ENCODE results near the gene FAM111A. TPM values are rescaled to one million over a fixed set of nuclear protein-coding genes. Genes with fewer than 3 reads are reported as not detected.

Gene FAM111A
- polyA plus RNA-seq, 2 of the 4 experiments (the other 2 are of a cell fraction) = 13.4 to 21.8 TPM

DNA sequence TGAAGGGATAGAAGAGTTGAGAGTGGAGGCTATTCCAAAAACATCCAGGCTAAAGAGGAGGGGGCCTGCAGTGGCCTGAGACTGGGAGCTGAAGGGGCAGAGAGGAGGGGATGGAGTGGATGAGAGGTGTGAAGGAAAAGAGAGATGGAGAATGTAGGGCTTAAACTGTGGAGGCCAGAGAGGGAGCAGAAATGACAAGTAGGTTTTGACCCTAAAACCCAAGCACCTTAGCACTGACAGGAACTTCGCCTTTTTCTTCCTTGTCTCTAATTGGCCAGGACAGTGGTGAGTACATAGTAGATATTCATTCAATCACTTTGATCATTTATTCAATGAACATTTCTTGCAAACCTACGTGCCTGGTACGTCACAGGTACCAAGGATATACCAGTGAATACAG lies 28.3 kb upstream of the FAM111A start (continued):
- TF ChIP-seq USF2 (IDR thresholded peaks at IDR 0.05) = no peak
- TF ChIP-seq ZC3H11A (IDR thresholded peaks at IDR 0.05) = no peak
- no peak for TF ChIP-seq EP300 (IDR thresholded peaks at IDR 0.05)

DNA sequence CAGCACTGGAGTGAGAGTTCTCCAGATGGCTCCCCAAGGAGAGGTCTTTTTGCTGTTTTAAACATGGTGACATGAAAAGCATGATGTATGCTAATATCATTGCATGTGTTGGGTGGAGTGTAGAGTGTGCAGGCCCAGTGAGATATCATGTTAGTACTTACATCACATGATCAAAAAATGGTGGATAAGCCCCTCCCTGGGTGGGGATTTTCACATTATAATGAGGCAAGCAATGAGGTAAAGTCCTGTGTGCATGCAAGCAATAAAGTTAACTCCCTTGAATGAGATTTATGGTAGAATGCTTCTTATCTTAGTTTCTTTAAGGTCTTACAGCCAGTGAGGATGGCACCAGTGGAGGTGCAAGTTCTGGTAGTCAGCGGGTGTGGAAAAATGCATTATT lies 27.1 kb upstream of the FAM111A start:
- ATAC-seq (no peak), FAIRE-seq (no peak), DNase-seq (ENCODE audit: low read depth in 1 of 2, low spot score in 1 of 2) (no peak)
- no peaks in the 10 kb centered on the region for H3K4me1 ChIP-seq
- no peak overlapping the region for H3K4me2 ChIP-seq
- CTCF ChIA-PET = no interaction called here
- WGBS (ENCODE audit: missing lambda C conversion rate) = 89% methylated on average over 1 of the region's 1 CpG
- H3K9me3 ChIP-seq = peaks cover 18% of the 10 kb centered on the region; the same call in 1 of the 3 replicates
- POLR2A ChIA-PET = no interaction called here
- H3K27ac ChIP-seq = no peak overlapping the region
- H3K4me3 ChIP-seq = no peak overlapping the region
- TF ChIP-seq, protein P1, sequence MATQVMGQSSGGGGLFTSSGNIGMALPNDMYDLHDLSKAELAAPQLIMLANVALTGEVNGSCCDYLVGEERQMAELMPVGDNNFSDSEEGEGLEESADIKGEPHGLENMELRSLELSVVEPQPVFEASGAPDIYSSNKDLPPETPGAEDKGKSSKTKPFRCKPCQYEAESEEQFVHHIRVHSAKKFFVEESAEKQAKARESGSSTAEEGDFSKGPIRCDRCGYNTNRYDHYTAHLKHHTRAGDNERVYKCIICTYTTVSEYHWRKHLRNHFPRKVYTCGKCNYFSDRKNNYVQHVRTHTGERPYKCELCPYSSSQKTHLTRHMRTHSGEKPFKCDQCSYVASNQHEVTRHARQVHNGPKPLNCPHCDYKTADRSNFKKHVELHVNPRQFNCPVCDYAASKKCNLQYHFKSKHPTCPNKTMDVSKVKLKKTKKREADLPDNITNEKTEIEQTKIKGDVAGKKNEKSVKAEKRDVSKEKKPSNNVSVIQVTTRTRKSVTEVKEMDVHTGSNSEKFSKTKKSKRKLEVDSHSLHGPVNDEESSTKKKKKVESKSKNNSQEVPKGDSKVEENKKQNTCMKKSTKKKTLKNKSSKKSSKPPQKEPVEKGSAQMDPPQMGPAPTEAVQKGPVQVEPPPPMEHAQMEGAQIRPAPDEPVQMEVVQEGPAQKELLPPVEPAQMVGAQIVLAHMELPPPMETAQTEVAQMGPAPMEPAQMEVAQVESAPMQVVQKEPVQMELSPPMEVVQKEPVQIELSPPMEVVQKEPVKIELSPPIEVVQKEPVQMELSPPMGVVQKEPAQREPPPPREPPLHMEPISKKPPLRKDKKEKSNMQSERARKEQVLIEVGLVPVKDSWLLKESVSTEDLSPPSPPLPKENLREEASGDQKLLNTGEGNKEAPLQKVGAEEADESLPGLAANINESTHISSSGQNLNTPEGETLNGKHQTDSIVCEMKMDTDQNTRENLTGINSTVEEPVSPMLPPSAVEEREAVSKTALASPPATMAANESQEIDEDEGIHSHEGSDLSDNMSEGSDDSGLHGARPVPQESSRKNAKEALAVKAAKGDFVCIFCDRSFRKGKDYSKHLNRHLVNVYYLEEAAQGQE (IDR thresholded peaks at IDR 0.05) = no peak
- TF ChIP-seq ZC3H11A (IDR thresholded peaks at IDR 0.05) = no peak
- TF ChIP-seq, protein P2, sequence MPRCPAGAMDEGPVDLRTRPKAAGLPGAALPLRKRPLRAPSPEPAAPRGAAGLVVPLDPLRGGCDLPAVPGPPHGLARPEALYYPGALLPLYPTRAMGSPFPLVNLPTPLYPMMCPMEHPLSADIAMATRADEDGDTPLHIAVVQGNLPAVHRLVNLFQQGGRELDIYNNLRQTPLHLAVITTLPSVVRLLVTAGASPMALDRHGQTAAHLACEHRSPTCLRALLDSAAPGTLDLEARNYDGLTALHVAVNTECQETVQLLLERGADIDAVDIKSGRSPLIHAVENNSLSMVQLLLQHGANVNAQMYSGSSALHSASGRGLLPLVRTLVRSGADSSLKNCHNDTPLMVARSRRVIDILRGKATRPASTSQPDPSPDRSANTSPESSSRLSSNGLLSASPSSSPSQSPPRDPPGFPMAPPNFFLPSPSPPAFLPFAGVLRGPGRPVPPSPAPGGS (IDR thresholded peaks at IDR 0.05) = no peak
- TF ChIP-seq ZNF302 (CRISPR knock-in tag; IDR thresholded peaks at IDR 0.05) = no peak
- TF ChIP-seq, protein P3, sequence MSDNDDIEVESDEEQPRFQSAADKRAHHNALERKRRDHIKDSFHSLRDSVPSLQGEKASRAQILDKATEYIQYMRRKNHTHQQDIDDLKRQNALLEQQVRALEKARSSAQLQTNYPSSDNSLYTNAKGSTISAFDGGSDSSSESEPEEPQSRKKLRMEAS (IDR thresholded peaks at IDR 0.05) = no peak
- no peak for TF ChIP-seq PHF8 (IDR thresholded peaks at IDR 0.05; ENCODE audit: borderline replicate concordance, low read depth)
- TF ChIP-seq HDAC2 (IDR thresholded peaks at IDR 0.05) = no peak
- TF ChIP-seq EP300 (IDR thresholded peaks at IDR 0.05) = no peak
- no peak for TF ChIP-seq CHD4 (IDR thresholded peaks at IDR 0.05; ENCODE audit: borderline replicate concordance)
- TF ChIP-seq MYC (IDR thresholded peaks at IDR 0.05; ENCODE audit: borderline replicate concordance, low read length) = no peak
- TF ChIP-seq TFCP2L1 (CRISPR knock-in tag; IDR thresholded peaks at IDR 0.05) = no peak
- no peak for TF ChIP-seq CEBPB (IDR thresholded peaks at IDR 0.05)
- no peak for TF ChIP-seq EHMT2 (IDR thresholded peaks at IDR 0.05; ENCODE audit: low read depth)
- TF ChIP-seq USF2 (IDR thresholded peaks at IDR 0.05) = no peak
- no peak for TF ChIP-seq POLR2A (IDR thresholded peaks at IDR 0.05; ENCODE audit: low read length)
- no peak for TF ChIP-seq ZSCAN20 (CRISPR knock-in tag; IDR thresholded peaks at IDR 0.05)
- TF ChIP-seq, protein P4, sequence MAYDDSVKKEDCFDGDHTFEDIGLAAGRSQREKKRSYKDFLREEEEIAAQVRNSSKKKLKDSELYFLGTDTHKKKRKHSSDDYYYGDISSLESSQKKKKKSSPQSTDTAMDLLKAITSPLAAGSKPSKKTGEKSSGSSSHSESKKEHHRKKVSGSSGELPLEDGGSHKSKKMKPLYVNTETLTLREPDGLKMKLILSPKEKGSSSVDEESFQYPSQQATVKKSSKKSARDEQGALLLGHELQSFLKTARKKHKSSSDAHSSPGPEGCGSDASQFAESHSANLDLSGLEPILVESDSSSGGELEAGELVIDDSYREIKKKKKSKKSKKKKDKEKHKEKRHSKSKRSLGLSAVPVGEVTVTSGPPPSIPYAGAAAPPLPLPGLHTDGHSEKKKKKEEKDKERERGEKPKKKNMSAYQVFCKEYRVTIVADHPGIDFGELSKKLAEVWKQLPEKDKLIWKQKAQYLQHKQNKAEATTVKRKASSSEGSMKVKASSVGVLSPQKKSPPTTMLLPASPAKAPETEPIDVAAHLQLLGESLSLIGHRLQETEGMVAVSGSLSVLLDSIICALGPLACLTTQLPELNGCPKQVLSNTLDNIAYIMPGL (CRISPR knock-in tag; IDR thresholded peaks at IDR 0.05; ENCODE audit: borderline replicate concordance) = no peak
